ENCODE results near the gene CNTNAP2. TPM values are rescaled to one million over a fixed set of nuclear protein-coding genes. Genes with fewer than 3 reads are reported as not detected.

The CNTNAP2 gene
- total RNA-seq, 1 experiment from 2014 or later, result not detected

GRCh38 chr7:148232784-148233183 lies 2116.2 kb downstream of the CNTNAP2 start:
- DNase-seq, result no peak
- Histone ChIP-seq H3K27me3 (no peaks in the 10 kb centered on the region), H3K4me3 (no peak overlapping the region), H3K9me3 (no peaks in the 10 kb centered on the region), H3K36me3 (no peaks in the 10 kb centered on the region)

GRCh38 chr7:148234715-148235114 lies 2118.1 kb downstream of the CNTNAP2 start:
- no peaks in the 10 kb centered on the region for H3K27me3 ChIP-seq
- H3K9me3 ChIP-seq, result no peaks in the 10 kb centered on the region
- no peak overlapping the region for H3K4me3 ChIP-seq
- no peak for DNase-seq
- no peaks in the 10 kb centered on the region for H3K36me3 ChIP-seq

GRCh38 chr7:148238761-148239325 lies 2122.2 kb downstream of the CNTNAP2 start:
- Histone ChIP-seq H3K27me3 (no peaks in the 10 kb centered on the region), H3K9me3 (no peaks in the 10 kb centered on the region), H3K4me3 (no peak overlapping the region), H3K36me3 (no peaks in the 10 kb centered on the region)
- no peak for DNase-seq

GRCh38 chr7:148241700-148242293 lies 2125.2 kb downstream of the CNTNAP2 start:
- Histone ChIP-seq H3K36me3 (no peaks in the 10 kb centered on the region), H3K27me3 (no peaks in the 10 kb centered on the region), H3K9me3 (no peaks in the 10 kb centered on the region), H3K4me3 (no peak overlapping the region)
- DNase-seq, result no peak

GRCh38 chr7:148242294-148242821 lies 2125.8 kb downstream of the CNTNAP2 start:
- peak; percentile 6 for DNase-seq
- Histone ChIP-seq H3K36me3 (no peaks in the 10 kb centered on the region), H3K4me3 (peak overlapping the region; percentile 27; the same call in 1 of the 2 replicates)

GRCh38 chr7:148245381-148245780 lies 2128.8 kb downstream of the CNTNAP2 start:
- Histone ChIP-seq H3K36me3 (no peaks in the 10 kb centered on the region), H3K9me3 (no peaks in the 10 kb centered on the region), H3K4me3 (no peak overlapping the region), H3K27me3 (no peaks in the 10 kb centered on the region)
- DNase-seq, result no peak

More at GRCh38 chr7:148242294-148242821, 2125.8 kb downstream of the CNTNAP2 start:
- Histone ChIP-seq H3K27me3 (no peaks in the 10 kb centered on the region), H3K9me3 (no peaks in the 10 kb centered on the region)

- Histone ChIP-seq H3K4me3 (no peak overlapping the region), H3K36me3 (no peaks in the 10 kb centered on the region)
These were observed 2137.0 kb downstream of the CNTNAP2 start for GRCh38 chr7:148253629-148254028.

GRCh38 chr7:148255333-148255732 lies 2138.7 kb downstream of the CNTNAP2 start:
- Histone ChIP-seq H3K4me3 (no peak overlapping the region), H3K9me3 (no peaks in the 10 kb centered on the region), H3K27me3 (no peaks in the 10 kb centered on the region), H3K36me3 (no peaks in the 10 kb centered on the region)
- DNase-seq, result no peak

More at GRCh38 chr7:148253629-148254028, 2137.0 kb downstream of the CNTNAP2 start:
- Histone ChIP-seq H3K27me3 (no peaks in the 10 kb centered on the region), H3K9me3 (no peaks in the 10 kb centered on the region)
- DNase-seq, result no peak

- Histone ChIP-seq H3K27me3 (no peaks in the 10 kb centered on the region), H3K4me3 (no peak overlapping the region), H3K36me3 (no peaks in the 10 kb centered on the region), H3K9me3 (no peaks in the 10 kb centered on the region)
- DNase-seq, result no peak
These were observed 2139.8 kb downstream of the CNTNAP2 start for GRCh38 chr7:148256433-148256832.

- Histone ChIP-seq H3K27me3 (no peaks in the 10 kb centered on the region), H3K4me3 (no peak overlapping the region), H3K9me3 (no peaks in the 10 kb centered on the region), H3K36me3 (no peaks in the 10 kb centered on the region)
- no peak for DNase-seq
These were observed 2144.0 kb downstream of the CNTNAP2 start for GRCh38 chr7:148260599-148260998.

GRCh38 chr7:148261523-148261922 lies 2144.9 kb downstream of the CNTNAP2 start:
- Histone ChIP-seq H3K9me3 (no peaks in the 10 kb centered on the region), H3K36me3 (no peaks in the 10 kb centered on the region), H3K27me3 (no peaks in the 10 kb centered on the region), H3K4me3 (no peak overlapping the region)
- no peak for DNase-seq

- Histone ChIP-seq H3K9me3 (no peaks in the 10 kb centered on the region), H3K36me3 (no peaks in the 10 kb centered on the region), H3K4me3 (no peak overlapping the region), H3K27me3 (no peaks in the 10 kb centered on the region)
- DNase-seq, result no peak
These were observed 2145.5 kb downstream of the CNTNAP2 start for GRCh38 chr7:148261996-148262688.

- H3K9me3 ChIP-seq, result no peaks in the 10 kb centered on the region
- H3K27me3 ChIP-seq, result no peaks in the 10 kb centered on the region
- peak; percentile 6 for DNase-seq
- no peaks in the 10 kb centered on the region for H3K36me3 ChIP-seq
- H3K4me3 ChIP-seq, result no peak overlapping the region
These were observed 2146.2 kb downstream of the CNTNAP2 start for GRCh38 chr7:148262721-148263229.

GRCh38 chr7:148264933-148265557 lies 2148.4 kb downstream of the CNTNAP2 start:
- no peaks in the 10 kb centered on the region for H3K9me3 ChIP-seq
- no peaks in the 10 kb centered on the region for H3K27me3 ChIP-seq
- H3K36me3 ChIP-seq, result no peaks in the 10 kb centered on the region
- H3K4me3 ChIP-seq, result no peak overlapping the region
- no peak for DNase-seq

- no peaks in the 10 kb centered on the region for H3K27me3 ChIP-seq
- H3K9me3 ChIP-seq, result no peaks in the 10 kb centered on the region
- no peaks in the 10 kb centered on the region for H3K36me3 ChIP-seq
- DNase-seq, result no peak
- no peak overlapping the region for H3K4me3 ChIP-seq
These were observed 2149.3 kb downstream of the CNTNAP2 start for GRCh38 chr7:148265896-148266295.

GRCh38 chr7:148266795-148267194 lies 2150.2 kb downstream of the CNTNAP2 start:
- Histone ChIP-seq H3K27me3 (no peaks in the 10 kb centered on the region), H3K4me3 (no peak overlapping the region), H3K9me3 (no peaks in the 10 kb centered on the region), H3K36me3 (no peaks in the 10 kb centered on the region)
- DNase-seq, result no peak

GRCh38 chr7:148270576-148270975 lies 2154.0 kb downstream of the CNTNAP2 start:
- DNase-seq, result no peak
- no peak overlapping the region for H3K4me3 ChIP-seq
- no peaks in the 10 kb centered on the region for H3K36me3 ChIP-seq
- no peaks in the 10 kb centered on the region for H3K9me3 ChIP-seq
- peaks cover 3% of the 10 kb centered on the region; the same call in 1 of the 2 replicates for H3K27me3 ChIP-seq

Measured in MG63 (cell line).